K562 (cell line): Measurements from ENCODE around the gene PA2G4. TPM values are rescaled to one million over a fixed set of nuclear protein-coding genes. Genes with fewer than 3 reads are reported as not detected.

Experiments used
- ATAC-seq: fragments of 200-7000 bp; cut with Tn5 transposase; 3 replicates; pipeline ENCODE4 v1.9.1; 2020; ENCODE audit warnings: moderate library complexity
- BruUV-seq: library from RNA; stranded (reverse); fragments of 400-500 nt; replicated peaks from 2 replicates; lab custom pipeline; 2021; lab: Mats Ljungman, UMichigan
- CTCF ChIA-PET: fragments of 300-600 bp; formaldehyde crosslinking; extraction: SDS; loops from one replicate; lab custom pipeline; 2021; ENCODE audit warnings: low intra/inter-chr PET ratio; lab: Yijun Ruan, JAX
- POLR2A ChIA-PET: fragments of 300-600, 350-650 bp; sonication (Branson Sonifier 250); formaldehyde crosslinking; extraction: SDS; loops from one replicate; lab custom pipeline; 2021; ENCODE audit warnings: antibody characterized with exemption, inconsistent platforms; lab: Yijun Ruan, JAX
- DNase-seq, 4 experiments: peaks; one replicate each; pipeline versions ENCODE4 v3.0.0 to v3.0.0-alpha.2; 2011 to 2018; ENCODE audit warnings: low spot score in 3 of 4, mixed read lengths in 3 of 4; ENCODE audit errors: extremely low read depth in 1 of 4
- FAIRE-seq: peaks from 2 replicates; lab custom pipeline; 2011; peaks lifted over from hg19 to GRCh38; lab: Jason Lieb, UNC
- H2AFZ ChIP-seq: 2 replicates; pipeline ENCODE4 v1.6.0; 2011; ENCODE audit warnings: low read depth, low read length, control low read depth, inconsistent platforms
- H3K27ac ChIP-seq: fragments of 200-600 bp; 3 replicates; pipeline ENCODE4 v1.8.0; 2011; ENCODE audit warnings: low read depth, mild to moderate bottlenecking, control low read depth, inconsistent platforms, low read length, moderate library complexity, mixed read lengths; ENCODE audit errors: extremely low read depth
- H3K27me3 ChIP-seq, 2 experiments: fragments of 300-600 bp in 1 of 2; 2 replicates in 1 of 2; 3 replicates in 1 of 2; pipeline versions ENCODE4 v1.6.0 to v1.8.0; 2011; ENCODE audit warnings: inconsistent platforms in 2 of 2, low read length in 2 of 2, mild to moderate bottlenecking in 1 of 2, mixed read lengths in 1 of 2, moderate library complexity in 1 of 2; ENCODE audit not compliant: control insufficient read depth in 2 of 2, insufficient read depth in 2 of 2
- H3K36me3 ChIP-seq: fragments of 300-600 bp; 3 replicates; pipeline ENCODE4 v1.8.0; 2011; ENCODE audit warnings: mild to moderate bottlenecking, low read length, inconsistent platforms; ENCODE audit not compliant: control insufficient read depth, insufficient read depth
- H3K4me1 ChIP-seq, 2 experiments: fragments of 200-600 bp in 1 of 2; replicated peaks in 1 of 2; 2 replicates in 1 of 2; 3 replicates in 1 of 2; pipeline versions ENCODE4 v1.5.1 to v1.8.0; 2011; ENCODE audit warnings: inconsistent platforms in 2 of 2, low read length in 2 of 2, mild to moderate bottlenecking in 1 of 2, mixed read lengths in 1 of 2, moderate library complexity in 1 of 2; ENCODE audit not compliant: control insufficient read depth in 2 of 2, insufficient read depth in 2 of 2
- H3K4me2 ChIP-seq: 2 replicates; pipeline ENCODE4 v1.6.1; 2011; ENCODE audit warnings: low read length, control low read depth, inconsistent platforms, mixed read lengths; ENCODE audit not compliant: insufficient read depth
- H3K4me3 ChIP-seq: fragments of 200-600 bp; sonication (generic), shearing (Covaris generic); 2 replicates; pipeline ENCODE4 v1.5.1; 2016; ENCODE audit warnings: control low read depth, inconsistent platforms
- H3K79me2 ChIP-seq: fragments of 200-600 bp; 3 replicates; pipeline ENCODE4 v1.8.0; 2011; ENCODE audit warnings: low read length, inconsistent platforms; ENCODE audit not compliant: control insufficient read depth, insufficient read depth
- H3K9ac ChIP-seq, 2 experiments: 2 replicates each; pipeline versions ENCODE4 v1.6.0 to v1.6.1; 2011; ENCODE audit warnings: low read depth in 2 of 2, low read length in 2 of 2, control low read depth in 1 of 2, inconsistent platforms in 1 of 2, mild to moderate bottlenecking in 1 of 2, mixed read lengths in 1 of 2; ENCODE audit not compliant: insufficient read depth in 1 of 2
- H3K9me1 ChIP-seq: one replicate; pipeline ENCODE4 v1.6.0; 2011; ENCODE audit warnings: inconsistent platforms, mild to moderate bottlenecking, low read length, moderate library complexity; ENCODE audit not compliant: control insufficient read depth, insufficient read depth
- H3K9me3 ChIP-seq: replicated peaks from 2 replicates; pipeline ENCODE4 v1.5.1; 2011; ENCODE audit warnings: low read depth, low read length, inconsistent platforms; ENCODE audit not compliant: control insufficient read depth, insufficient read depth
- H4K20me1 ChIP-seq: replicated peaks from 2 replicates; pipeline ENCODE4 v1.6.1; 2011; ENCODE audit warnings: low read length, inconsistent platforms, mixed read lengths; ENCODE audit not compliant: control insufficient read depth, insufficient read depth
- BCOR ChIP-seq: fragments of 450-650 bp; IDR thresholded peaks from 2 replicates; pipeline ENCODE4 v1.6.1; 2016
- ESRRA ChIP-seq: fragments of 450-650 bp; IDR thresholded peaks from 2 replicates; pipeline ENCODE4 v1.6.1; 2014; ENCODE audit warnings: low read depth, mild to moderate bottlenecking, moderate library complexity, borderline replicate concordance
- KLF10 ChIP-seq: fragments of 250-450 bp; sonication (Bioruptor Pico); IDR thresholded peaks from 2 replicates; pipeline ENCODE4 v1.6.1; 2021; ENCODE audit warnings: matching md5 sums
- PPARD ChIP-seq: fragments of 250-450 bp; sonication (Bioruptor Pico); IDR thresholded peaks from 2 replicates; pipeline ENCODE4 v1.8.0; 2022; ENCODE audit warnings: inconsistent platforms, mild to moderate bottlenecking, moderate library complexity
- RFX5 ChIP-seq: IDR thresholded peaks from 2 replicates; pipeline ENCODE4 v1.6.1; 2011; ENCODE audit warnings: low read depth, mild to moderate bottlenecking, improper control_type of control experiment, low read length
- SAFB ChIP-seq: fragments of 200-400 bp; formaldehyde crosslinking; IDR thresholded peaks from 2 replicates; pipeline ENCODE4 v1.6.1; 2017; ENCODE audit warnings: low read depth, low read length, borderline replicate concordance
- SMC3 ChIP-seq: conservative IDR thresholded peaks from 2 replicates; pipeline ENCODE4 v1.6.1; 2011; ENCODE audit warnings: low read depth, low read length, improper control_type of control experiment; ENCODE audit not compliant: insufficient read depth
- SP1 ChIP-seq: sonication (generic); formaldehyde crosslinking; IDR thresholded peaks from 2 replicates; pipeline ENCODE4 v1.8.1; 2022; ENCODE audit warnings: mild to moderate bottlenecking, missing genetic modification reagents
- ZBTB1 ChIP-seq: sonication (generic); formaldehyde crosslinking; IDR thresholded peaks from 2 replicates; pipeline ENCODE4 v1.8.1; 2023; ENCODE audit warnings: missing genetic modification reagents, low read depth, mild to moderate bottlenecking, borderline replicate concordance
- WGBS: fragments of 100-300 bp; shearing (Covaris generic); methylation state at CpG from one replicate; pipeline ENCODE4 v1.1.6; 2016; ENCODE audit warnings: low coverage, mixed read lengths; ENCODE audit not compliant: insufficient coverage; ENCODE audit errors: missing lambda C conversion rate; 5-methylcytosine and 5-hydroxymethylcytosine counted together
- in situ Hi-C: fragments of 300-500 bp; cut with MboI; formaldehyde crosslinking; loops from 4 replicates; pipeline ENCODE4 v1.15.0; 2018; ENCODE audit warnings: inconsistent platforms, mixed read lengths
- intact Hi-C: fragments of 100-400 bp; cut with micrococcal nuclease; formaldehyde crosslinking; loops from 2 replicates; pipeline ENCODE4 v1.14.2; 2022
- polyA plus RNA-seq, 8 experiments: library from polyadenylated mRNA; depleted of rRNA in 4 of 8; stranded (reverse) in 5 of 8; unstranded in 3 of 8; fragments of >200 nt; fragmentation: Nextera tagmentation in 2 of 8; fragmentation: Illumina TruSeq in 1 of 8; extraction: Ambion mirVana in 2 of 8; extraction: Trizol in 1 of 8; gene quantifications; 2 replicates each; pipeline versions ENCODE4 v1.2.1 to v1.2.3, GENCODE V29; 2011 to 2014; ENCODE audit warnings: inconsistent platforms in 1 of 8, missing spikeins in 1 of 8
- total RNA-seq, 7 experiments: library from RNA; depleted of rRNA in 6 of 7; stranded (reverse); fragments of >200 nt in 6 of 7; fragmentation: Illumina TruSeq in 2 of 7; extraction: Trizol in 2 of 7; gene quantifications; 2 replicates each; pipeline versions ENCODE4 v1.2.1 to v1.2.3, GENCODE V29; 2011 to 2021; ENCODE audit warnings: low replicate concordance in 1 of 7
- TF ChIP-seq, protein P1 (sequence below): fragments of 250-450 bp; sonication (Bioruptor Pico); IDR thresholded peaks from 2 replicates; pipeline ENCODE4 v1.8.0; 2021; ENCODE audit warnings: mild to moderate bottlenecking, moderate library complexity
- TF ChIP-seq, protein P2 (sequence below): sonication (generic); formaldehyde crosslinking; IDR thresholded peaks from 2 replicates; pipeline ENCODE4 v1.8.1; 2023; ENCODE audit warnings: mild to moderate bottlenecking, missing genetic modification reagents

PA2G4 gene
- total and polyA plus RNA-seq, 9 of the 15 experiments (the other 6 are each of a cell fraction or from before 2014, with no cell fraction given) = 230 to 925 (median 638) TPM

DNA sequence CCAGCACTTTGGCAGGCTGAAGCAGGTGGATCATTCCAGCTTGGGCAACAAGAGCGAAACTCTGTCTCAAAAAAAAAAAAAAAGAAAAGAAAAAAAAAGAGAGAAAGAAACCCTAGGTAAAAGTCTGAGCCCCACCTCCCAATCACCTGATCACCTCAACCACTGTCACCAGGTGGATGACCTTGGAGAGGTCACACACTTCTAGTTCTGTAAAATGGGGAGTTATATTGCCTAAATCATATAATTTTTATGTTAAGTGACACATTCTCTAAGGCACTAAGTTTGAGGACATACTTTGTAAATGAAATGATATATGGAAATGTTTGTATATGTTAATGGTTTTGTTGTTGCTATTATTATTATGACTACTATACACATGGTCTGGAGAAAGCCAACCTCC lies 25.9 kb upstream of the PA2G4 start:
- Histone ChIP-seq H3K27ac (no peak overlapping the region), H2AFZ (no peak overlapping the region; the same call in 1 of the 2 replicates), H4K20me1 (no peaks in the 10 kb centered on the region), H3K9me1 (no peaks in the 10 kb centered on the region), H3K27me3 (no peaks in the 10 kb centered on the region), H3K4me1 (peaks cover 30 to 40% of the 10 kb centered on the region in 2 experiments), H3K36me3 (no peaks in the 10 kb centered on the region), H3K79me2 (no peaks in the 10 kb centered on the region), H3K4me2 (no peak overlapping the region), H3K9me3 (no peaks in the 10 kb centered on the region), H3K9ac (no peak overlapping the region), H3K4me3 (no peak overlapping the region)
- WGBS = 100% methylated on average over 1 of the region's 1 CpG
- ATAC-seq (no peak), DNase-seq (peak in 1 of 4 experiments; percentile 4), FAIRE-seq (no peak)
- intact Hi-C loops (no loop called here), in situ Hi-C loops (no loop called here)
- ChIA-PET POLR2A (no interaction called here), CTCF (no interaction called here)
- no TSS peak for BruUV-seq
- TF ChIP-seq PPARD (CRISPR knock-in tag) (no peak), ESRRA (peak; percentile 93), RFX5 (no peak)

DNA sequence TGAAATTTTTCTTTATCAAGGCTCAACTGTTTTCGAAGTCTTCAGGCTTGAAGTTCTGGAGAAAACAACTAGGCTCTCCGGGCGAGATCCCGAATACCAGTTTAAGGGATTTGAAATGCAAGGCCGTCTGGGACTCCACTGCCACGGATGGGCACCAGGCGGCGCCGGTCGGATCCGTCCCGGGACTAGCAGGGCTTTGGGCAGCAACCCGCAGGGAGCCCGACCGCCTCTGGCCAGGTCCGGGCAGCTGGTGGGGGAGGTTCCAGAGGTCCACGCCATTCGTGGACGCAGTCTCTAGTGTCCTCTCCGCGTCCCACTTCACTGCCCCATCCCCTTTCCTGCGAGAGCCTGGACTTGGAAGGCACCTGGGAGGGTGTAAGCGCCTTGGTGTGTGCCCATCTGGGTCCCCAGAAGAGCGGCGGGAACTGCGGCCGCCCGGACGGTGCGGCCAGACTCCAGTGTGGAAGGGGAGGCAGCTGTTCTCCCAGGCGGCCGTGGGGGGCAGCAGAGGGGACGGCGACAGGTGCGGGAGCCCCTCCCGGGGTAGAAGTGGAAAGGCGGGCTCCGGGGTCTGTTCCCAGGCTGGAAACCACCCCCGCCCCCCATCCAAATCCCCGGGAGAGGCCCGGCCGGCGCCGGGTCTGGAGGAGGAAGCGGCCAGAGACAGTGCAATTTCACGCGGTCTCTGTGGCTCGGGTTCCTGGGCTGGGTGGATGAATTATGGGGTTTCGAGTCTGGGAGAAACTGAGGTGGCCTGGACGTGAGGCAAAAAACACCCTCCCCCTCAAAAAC lies 25.2 kb upstream of the PA2G4 start:
- no peaks in the 10 kb centered on the region for H3K79me2 ChIP-seq
- no peaks in the 10 kb centered on the region for H3K36me3 ChIP-seq
- H2AFZ ChIP-seq = peak overlapping the region; percentile 84
- FAIRE-seq = no peak
- WGBS = 13% methylated on average over 45 of the region's 50 CpGs
- H3K9me3 ChIP-seq = no peaks in the 10 kb centered on the region
- no TSS peak for BruUV-seq
- intact Hi-C loops (no loop called here), in situ Hi-C loops (no loop called here)
- no peaks in the 10 kb centered on the region for H3K9me1 ChIP-seq
- no peak overlapping the region for H3K27ac ChIP-seq
- H3K4me1 ChIP-seq = peaks cover 31 to 40% of the 10 kb centered on the region in 2 experiments
- H3K4me3 ChIP-seq = peak overlapping the region; percentile 51
- ATAC-seq = peak; percentile 84
- DNase-seq = peak; percentile 73 to 88 (median 85)
- CTCF ChIA-PET = interaction anchor here (0.6 kb wide), 1 partner anchor 31 kb away, joined by 4 read pairs; no protein-coding TSS in a partner anchor
- no peaks in the 10 kb centered on the region for H3K27me3 ChIP-seq
- H3K4me2 ChIP-seq = peak overlapping the region; percentile 89
- POLR2A ChIA-PET = interaction anchor here (0.5 to 1.8 kb wide), 8 partner anchors 9 to 79 kb away, joined by 3 to 5 read pairs (median 3); partner anchors contain the start of genes MYL6 and ZC3H10
- no peaks in the 10 kb centered on the region for H4K20me1 ChIP-seq
- peak overlapping the region; percentile 46 to 90 for H3K9ac ChIP-seq
- TF ChIP-seq, protein P1, sequence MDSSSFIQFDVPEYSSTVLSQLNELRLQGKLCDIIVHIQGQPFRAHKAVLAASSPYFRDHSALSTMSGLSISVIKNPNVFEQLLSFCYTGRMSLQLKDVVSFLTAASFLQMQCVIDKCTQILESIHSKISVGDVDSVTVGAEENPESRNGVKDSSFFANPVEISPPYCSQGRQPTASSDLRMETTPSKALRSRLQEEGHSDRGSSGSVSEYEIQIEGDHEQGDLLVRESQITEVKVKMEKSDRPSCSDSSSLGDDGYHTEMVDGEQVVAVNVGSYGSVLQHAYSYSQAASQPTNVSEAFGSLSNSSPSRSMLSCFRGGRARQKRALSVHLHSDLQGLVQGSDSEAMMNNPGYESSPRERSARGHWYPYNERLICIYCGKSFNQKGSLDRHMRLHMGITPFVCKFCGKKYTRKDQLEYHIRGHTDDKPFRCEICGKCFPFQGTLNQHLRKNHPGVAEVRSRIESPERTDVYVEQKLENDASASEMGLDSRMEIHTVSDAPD (CRISPR knock-in tag) = no peak
- TF ChIP-seq SMC3 = 0 out of 2 replicates have a peak, but pooled peaks have one; percentile 18
- TF ChIP-seq, protein P2, sequence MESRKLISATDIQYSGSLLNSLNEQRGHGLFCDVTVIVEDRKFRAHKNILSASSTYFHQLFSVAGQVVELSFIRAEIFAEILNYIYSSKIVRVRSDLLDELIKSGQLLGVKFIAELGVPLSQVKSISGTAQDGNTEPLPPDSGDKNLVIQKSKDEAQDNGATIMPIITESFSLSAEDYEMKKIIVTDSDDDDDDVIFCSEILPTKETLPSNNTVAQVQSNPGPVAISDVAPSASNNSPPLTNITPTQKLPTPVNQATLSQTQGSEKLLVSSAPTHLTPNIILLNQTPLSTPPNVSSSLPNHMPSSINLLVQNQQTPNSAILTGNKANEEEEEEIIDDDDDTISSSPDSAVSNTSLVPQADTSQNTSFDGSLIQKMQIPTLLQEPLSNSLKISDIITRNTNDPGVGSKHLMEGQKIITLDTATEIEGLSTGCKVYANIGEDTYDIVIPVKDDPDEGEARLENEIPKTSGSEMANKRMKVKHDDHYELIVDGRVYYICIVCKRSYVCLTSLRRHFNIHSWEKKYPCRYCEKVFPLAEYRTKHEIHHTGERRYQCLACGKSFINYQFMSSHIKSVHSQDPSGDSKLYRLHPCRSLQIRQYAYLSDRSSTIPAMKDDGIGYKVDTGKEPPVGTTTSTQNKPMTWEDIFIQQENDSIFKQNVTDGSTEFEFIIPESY (CRISPR knock-in tag) = 0 out of 2 replicates have a peak, but pooled peaks have one; percentile 46
- 0 out of 2 replicates have a peak, but pooled peaks have one; percentile 40 for TF ChIP-seq SAFB
- peak; percentile 56; the same call in 1 of the 2 replicates for TF ChIP-seq ZBTB1
- 0 out of 2 replicates have a peak, but pooled peaks have one; percentile 29 for TF ChIP-seq BCOR
- TF ChIP-seq SP1 (CRISPR knock-in tag) = 0 out of 2 replicates have a peak, but pooled peaks have one; percentile 23
- no peak for TF ChIP-seq KLF10 (CRISPR knock-in tag)
